Choroid plexus epithelial cell (primary cell): Measurements from ENCODE around the gene PPP1R3G.

Experiments used
- DNase-seq: peaks from one replicate; pipeline ENCODE4 v3.0.0-alpha.2; 2010; ENCODE audit warnings: low read depth
- H3K4me3 ChIP-seq: 2 replicates; pipeline ENCODE4 v1.5.1; 2011; ENCODE audit warnings: low read depth, mild to moderate bottlenecking, control low read depth, low read length, moderate library complexity
- TF ChIP-seq, protein P1 (sequence below): conservative IDR thresholded peaks from 2 replicates; pipeline ENCODE4 v1.5.1; 2011; ENCODE audit warnings: low read depth, mild to moderate bottlenecking, control low read depth, inconsistent platforms, low read length, moderate library complexity

The PPP1R3G gene

DNA sequence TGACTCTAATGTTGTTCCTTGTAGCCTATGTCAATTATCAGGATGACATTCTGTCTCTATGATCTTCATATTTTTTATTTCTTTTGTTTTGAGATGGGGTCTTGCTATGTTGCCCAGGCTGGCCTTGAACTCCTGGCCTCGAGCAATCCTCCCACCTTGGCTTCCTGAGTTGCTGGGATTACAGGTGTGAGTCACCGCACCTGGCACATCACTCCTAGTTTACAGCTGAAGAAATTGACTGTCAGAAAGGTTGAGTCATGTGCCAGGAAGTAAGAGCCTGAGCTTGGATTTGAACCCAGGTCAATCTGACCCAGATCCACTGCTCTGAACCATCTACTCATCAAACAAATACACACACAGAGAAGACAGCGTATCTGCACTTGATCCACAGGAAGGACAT, 14.4 kb downstream of the PPP1R3G start:
- DNase-seq = no peak
- H3K4me3 ChIP-seq = no peak overlapping the region
- TF ChIP-seq, protein P1, sequence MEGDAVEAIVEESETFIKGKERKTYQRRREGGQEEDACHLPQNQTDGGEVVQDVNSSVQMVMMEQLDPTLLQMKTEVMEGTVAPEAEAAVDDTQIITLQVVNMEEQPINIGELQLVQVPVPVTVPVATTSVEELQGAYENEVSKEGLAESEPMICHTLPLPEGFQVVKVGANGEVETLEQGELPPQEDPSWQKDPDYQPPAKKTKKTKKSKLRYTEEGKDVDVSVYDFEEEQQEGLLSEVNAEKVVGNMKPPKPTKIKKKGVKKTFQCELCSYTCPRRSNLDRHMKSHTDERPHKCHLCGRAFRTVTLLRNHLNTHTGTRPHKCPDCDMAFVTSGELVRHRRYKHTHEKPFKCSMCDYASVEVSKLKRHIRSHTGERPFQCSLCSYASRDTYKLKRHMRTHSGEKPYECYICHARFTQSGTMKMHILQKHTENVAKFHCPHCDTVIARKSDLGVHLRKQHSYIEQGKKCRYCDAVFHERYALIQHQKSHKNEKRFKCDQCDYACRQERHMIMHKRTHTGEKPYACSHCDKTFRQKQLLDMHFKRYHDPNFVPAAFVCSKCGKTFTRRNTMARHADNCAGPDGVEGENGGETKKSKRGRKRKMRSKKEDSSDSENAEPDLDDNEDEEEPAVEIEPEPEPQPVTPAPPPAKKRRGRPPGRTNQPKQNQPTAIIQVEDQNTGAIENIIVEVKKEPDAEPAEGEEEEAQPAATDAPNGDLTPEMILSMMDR = no peak

DNA sequence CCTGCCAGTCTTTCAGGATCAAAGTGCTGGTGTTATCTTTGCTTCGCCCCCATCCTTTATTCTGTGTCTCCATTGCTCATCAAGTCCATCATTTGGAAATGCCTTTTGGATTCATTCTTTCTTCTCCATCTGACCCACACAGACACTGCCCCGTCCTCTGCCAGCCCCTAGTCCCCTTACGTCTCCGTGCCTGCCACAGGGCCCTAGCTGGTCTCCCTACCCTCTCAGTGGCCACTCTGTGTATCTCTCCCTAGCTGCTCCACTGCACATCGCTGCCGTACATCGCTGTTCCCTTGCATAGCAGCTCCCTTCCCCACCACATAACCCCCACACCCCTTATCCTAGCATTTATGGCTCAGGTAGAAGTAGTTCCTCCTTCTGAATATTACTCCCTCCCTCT, 15.7 kb downstream of the PPP1R3G start:
- H3K4me3 ChIP-seq = no peak overlapping the region
- no peak for DNase-seq
- TF ChIP-seq, protein P1 = no peak

DNA sequence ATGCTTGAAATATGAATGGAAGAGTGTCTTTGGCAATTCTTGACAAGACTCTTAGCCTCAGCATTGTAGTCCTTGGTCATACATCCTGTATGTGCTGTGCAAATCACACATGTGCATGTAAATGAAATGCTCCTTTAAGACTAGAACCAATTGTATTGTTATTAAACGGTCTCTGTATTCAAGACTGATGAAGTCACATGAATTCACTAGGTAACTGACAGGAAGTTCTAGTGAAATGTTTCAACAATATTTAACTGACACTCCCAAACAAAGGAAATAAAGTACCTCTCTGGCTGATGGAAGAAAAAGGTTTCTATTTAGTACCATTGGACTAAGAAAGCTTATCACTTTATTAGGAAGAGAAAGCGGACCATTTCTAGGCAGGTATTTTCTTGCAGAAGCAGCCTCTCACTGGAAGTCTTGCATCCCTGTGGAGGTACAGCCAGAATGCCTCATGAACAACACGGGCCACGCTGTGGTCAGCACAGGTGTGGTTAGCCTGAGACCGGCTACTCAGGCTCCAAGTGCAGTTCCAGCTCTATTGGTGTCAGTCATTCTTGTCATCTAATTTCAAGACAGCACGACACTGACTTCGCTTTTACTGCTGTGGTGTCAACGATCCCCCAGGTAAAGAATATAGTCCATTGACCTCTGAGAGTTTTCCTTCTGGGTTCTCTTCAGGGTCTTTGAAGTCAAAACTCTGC, 17.3 kb downstream of the PPP1R3G start:
- H3K4me3 ChIP-seq = no peak overlapping the region
- TF ChIP-seq, protein P1 = no peak
- no peak for DNase-seq

DNA sequence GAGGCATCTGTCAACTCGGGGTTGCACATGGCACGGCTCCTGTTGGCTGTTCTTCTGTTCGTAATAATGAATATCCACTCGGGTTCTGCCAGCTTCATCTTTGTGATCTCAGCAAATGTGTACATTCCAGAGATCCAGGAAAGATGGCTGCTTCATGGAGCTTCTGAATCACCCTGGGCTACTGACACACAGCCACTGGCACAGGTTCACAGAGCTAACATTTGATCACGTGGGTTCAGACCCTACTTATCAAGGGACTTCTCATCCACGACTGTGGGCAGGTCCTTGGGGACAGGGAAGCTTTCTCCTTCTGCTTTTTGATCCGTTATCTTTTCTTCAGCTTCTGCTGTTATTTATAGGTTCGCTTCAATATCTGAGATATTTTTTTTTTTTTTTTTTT, 18.1 kb downstream of the PPP1R3G start:
- no peak for DNase-seq
- TF ChIP-seq, protein P1 = no peak
- no peak overlapping the region for H3K4me3 ChIP-seq

DNA sequence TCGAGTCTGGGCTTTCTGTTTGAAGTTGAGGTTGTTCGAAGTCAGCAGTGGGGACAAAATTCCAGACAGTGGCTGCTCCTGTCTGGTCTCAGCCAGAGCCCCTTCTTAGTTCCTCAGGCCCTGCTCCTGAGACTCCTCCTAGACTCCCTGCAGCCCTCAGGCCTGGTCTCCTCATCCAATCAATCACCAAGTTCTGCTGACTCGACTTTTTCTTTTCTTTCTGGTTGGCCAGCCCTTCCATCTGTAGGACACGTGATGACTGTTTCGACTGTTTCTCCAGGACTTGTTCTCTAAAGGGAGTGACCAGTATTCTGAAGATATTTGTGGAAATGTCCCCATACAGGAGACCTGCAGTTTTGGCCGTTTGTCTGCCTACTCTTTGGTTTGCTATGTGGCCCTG, 19.5 kb downstream of the PPP1R3G start:
- no peak overlapping the region for H3K4me3 ChIP-seq
- TF ChIP-seq, protein P1 = no peak
- DNase-seq = no peak

DNA sequence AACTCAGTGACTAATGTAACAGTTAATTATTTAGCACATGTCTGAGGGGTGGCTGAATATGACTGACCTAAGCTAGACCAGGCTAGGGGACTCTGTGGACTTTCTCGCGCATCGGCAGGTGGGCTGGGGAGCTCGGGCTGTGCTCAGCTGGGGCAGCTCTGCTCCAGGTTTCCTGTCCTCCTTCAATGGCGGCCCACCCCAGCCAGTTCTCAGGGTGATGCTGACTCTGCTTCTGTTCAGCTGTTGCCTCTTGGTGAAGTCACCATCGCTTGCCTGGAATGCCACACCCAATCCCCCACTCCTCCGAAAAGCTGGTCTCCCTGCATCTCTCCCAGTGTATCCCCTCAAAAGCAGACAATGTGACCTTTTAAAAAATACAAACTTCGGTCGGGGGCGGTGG, 20.0 kb downstream of the PPP1R3G start:
- H3K4me3 ChIP-seq = no peak overlapping the region
- TF ChIP-seq, protein P1 = no peak
- DNase-seq = no peak

DNA sequence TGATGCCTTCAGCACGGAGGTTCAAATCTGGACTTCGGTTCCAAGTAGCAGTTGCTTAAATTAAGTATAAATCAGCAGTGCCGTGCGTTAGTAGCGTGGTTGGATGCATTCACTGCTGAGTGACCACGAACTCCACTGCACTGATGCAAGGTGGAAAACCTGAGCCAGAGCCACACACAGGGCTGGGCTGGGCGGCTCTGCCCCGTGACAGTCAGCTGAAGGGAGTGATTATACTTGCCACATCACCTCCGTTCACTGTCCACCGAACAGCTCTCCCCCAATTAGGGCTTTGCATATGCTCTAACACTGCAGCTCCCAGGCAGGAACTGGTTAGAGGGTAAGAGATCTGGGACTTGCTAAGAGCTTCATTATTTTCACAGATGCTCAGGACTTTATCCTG, 22.2 kb downstream of the PPP1R3G start:
- DNase-seq = no peak
- H3K4me3 ChIP-seq = no peak overlapping the region
- TF ChIP-seq, protein P1 = no peak
